Measurements from ENCODE around the gene XAGE3.
"Not testable (repeated sequence)": the region's sequence is repeated elsewhere in the genome, so short reads cannot be mapped to it uniquely, and the experiment has no call there.

Gene XAGE3

GRCh38 chrX:52867610-52868348 lies at the start of gene XAGE3:
Gene XAGE3 (minus strand): TSS chrX:52868083. CDS start chrX:52867133, 950 bp downstream.
- Histone ChIP-seq H3K27ac (ENCODE audit: low read length) (no peak within 1 kb of the TSS), H3K27me3 (ENCODE audit: control insufficient read depth, insufficient read depth, low read length) (no peaks in the 10 kb centered on the region), H3K9me3 (ENCODE audit: control insufficient read depth, insufficient read depth, low read length) (no peaks in the 10 kb centered on the region), H3K4me1 (ENCODE audit: control insufficient read depth, insufficient read depth, low read length) (no peaks in the 10 kb centered on the region), H3K4me3 (ENCODE audit: low read length) (no peak within 1 kb of the TSS), H3K36me3 (ENCODE audit: control insufficient read depth, insufficient read depth, low read length) (no peaks in the 10 kb centered on the region)
- DNase-seq (ENCODE audit: low read depth, low spot score), result no peak
- no CpG with 5 or more reads among the region's 35 CpGs for WGBS (ENCODE audit: insufficient coverage, insufficient read length)

GRCh38 chrX:52914704-52915103 lies 46.8 kb upstream of the XAGE3 start:
- H3K36me3 ChIP-seq (ENCODE audit: control insufficient read depth, insufficient read depth, low read length); H3K27me3 ChIP-seq (ENCODE audit: control insufficient read depth, insufficient read depth, low read length); DNase-seq (ENCODE audit: low read depth, low spot score); H3K4me1 ChIP-seq (ENCODE audit: control insufficient read depth, insufficient read depth, low read length); H3K4me3 ChIP-seq (ENCODE audit: low read length); H3K9me3 ChIP-seq (ENCODE audit: control insufficient read depth, insufficient read depth, low read length); H3K27ac ChIP-seq (ENCODE audit: low read length): not testable (repeated sequence)
- no CpG with 5 or more reads among the region's 3 CpGs for WGBS (ENCODE audit: insufficient coverage, insufficient read length)

DNA sequence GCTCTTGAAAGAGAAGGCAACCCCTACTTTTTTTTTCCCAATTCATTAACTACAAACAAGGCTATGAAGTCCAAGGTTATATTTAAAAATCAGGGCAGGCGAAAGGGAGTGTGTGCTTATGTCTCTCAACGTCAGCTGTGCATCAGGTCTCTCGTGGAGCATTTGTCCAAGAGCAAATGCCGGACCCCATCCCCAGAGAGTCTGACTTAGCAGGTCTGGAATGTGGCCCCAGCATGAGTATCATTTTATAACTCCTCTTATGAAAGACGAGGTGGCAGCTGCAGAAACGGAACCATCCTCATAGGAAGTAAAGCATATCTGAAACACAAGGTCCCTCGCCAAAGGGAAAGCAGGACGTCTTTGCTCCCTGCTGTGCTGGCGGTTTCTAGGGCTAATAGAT lies 45.8 kb upstream of the XAGE3 start:
- not testable (repeated sequence) for H3K4me1 ChIP-seq (ENCODE audit: control insufficient read depth, insufficient read depth, low read length); H3K9me3 ChIP-seq (ENCODE audit: control insufficient read depth, insufficient read depth, low read length); H3K36me3 ChIP-seq (ENCODE audit: control insufficient read depth, insufficient read depth, low read length); H3K4me3 ChIP-seq (ENCODE audit: low read length); DNase-seq (ENCODE audit: low read depth, low spot score); H3K27me3 ChIP-seq (ENCODE audit: control insufficient read depth, insufficient read depth, low read length); H3K27ac ChIP-seq (ENCODE audit: low read length)
- no CpG with 5 or more reads among the region's 9 CpGs for WGBS (ENCODE audit: insufficient coverage, insufficient read length)

- H3K9me3 ChIP-seq (ENCODE audit: control insufficient read depth, insufficient read depth, low read length); H3K36me3 ChIP-seq (ENCODE audit: control insufficient read depth, insufficient read depth, low read length); H3K27me3 ChIP-seq (ENCODE audit: control insufficient read depth, insufficient read depth, low read length); DNase-seq (ENCODE audit: low read depth, low spot score); H3K4me1 ChIP-seq (ENCODE audit: control insufficient read depth, insufficient read depth, low read length); H3K4me3 ChIP-seq (ENCODE audit: low read length); H3K27ac ChIP-seq (ENCODE audit: low read length): not testable (repeated sequence)
- WGBS (ENCODE audit: insufficient coverage, insufficient read length), result no CpG with 5 or more reads among the region's 12 CpGs
Measured at GRCh38 chrX:52909313-52909969, 41.6 kb upstream of the XAGE3 start.

- not testable (repeated sequence) for DNase-seq (ENCODE audit: low read depth, low spot score); H3K27me3 ChIP-seq (ENCODE audit: control insufficient read depth, insufficient read depth, low read length); H3K4me3 ChIP-seq (ENCODE audit: low read length); H3K4me1 ChIP-seq (ENCODE audit: control insufficient read depth, insufficient read depth, low read length); H3K36me3 ChIP-seq (ENCODE audit: control insufficient read depth, insufficient read depth, low read length); H3K9me3 ChIP-seq (ENCODE audit: control insufficient read depth, insufficient read depth, low read length); H3K27ac ChIP-seq (ENCODE audit: low read length)
- WGBS (ENCODE audit: insufficient coverage, insufficient read length), result no CpG with 5 or more reads among the region's 17 CpGs
Measured at GRCh38 chrX:52907900-52908299, 40.0 kb upstream of the XAGE3 start.

GRCh38 chrX:52907137-52907536 lies 39.3 kb upstream of the XAGE3 start:
- H3K27me3 ChIP-seq (ENCODE audit: control insufficient read depth, insufficient read depth, low read length); H3K4me3 ChIP-seq (ENCODE audit: low read length); H3K27ac ChIP-seq (ENCODE audit: low read length); H3K4me1 ChIP-seq (ENCODE audit: control insufficient read depth, insufficient read depth, low read length); H3K36me3 ChIP-seq (ENCODE audit: control insufficient read depth, insufficient read depth, low read length); H3K9me3 ChIP-seq (ENCODE audit: control insufficient read depth, insufficient read depth, low read length); DNase-seq (ENCODE audit: low read depth, low spot score): not testable (repeated sequence)
- no CpG with 5 or more reads among the region's 17 CpGs for WGBS (ENCODE audit: insufficient coverage, insufficient read length)

- not testable (repeated sequence) for H3K27me3 ChIP-seq (ENCODE audit: control insufficient read depth, insufficient read depth, low read length); H3K27ac ChIP-seq (ENCODE audit: low read length); H3K4me3 ChIP-seq (ENCODE audit: low read length); H3K36me3 ChIP-seq (ENCODE audit: control insufficient read depth, insufficient read depth, low read length); H3K4me1 ChIP-seq (ENCODE audit: control insufficient read depth, insufficient read depth, low read length); H3K9me3 ChIP-seq (ENCODE audit: control insufficient read depth, insufficient read depth, low read length); DNase-seq (ENCODE audit: low read depth, low spot score)
- WGBS (ENCODE audit: insufficient coverage, insufficient read length), result no CpG with 5 or more reads among the region's 4 CpGs
Measured at GRCh38 chrX:52906072-52906471, 38.2 kb upstream of the XAGE3 start.

DNA sequence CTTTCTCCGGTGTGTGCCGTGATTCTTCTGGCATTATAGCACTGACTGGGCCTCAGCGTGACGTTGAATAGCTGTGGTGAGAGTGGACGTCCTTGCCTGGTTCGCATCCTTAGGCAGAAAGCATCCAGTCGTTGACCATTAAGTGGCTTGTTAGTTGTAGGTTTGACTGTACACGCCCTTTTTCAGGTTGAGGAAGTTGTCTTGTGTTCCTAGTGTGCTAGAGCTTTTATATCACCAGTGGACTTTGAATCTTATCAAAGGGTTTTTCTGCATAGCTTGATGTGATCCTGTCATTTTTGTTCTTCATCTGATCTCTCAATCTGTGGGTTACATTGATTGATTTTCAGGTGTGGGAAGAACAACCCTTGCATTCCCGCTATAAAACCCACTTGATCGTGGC lies 37.6 kb upstream of the XAGE3 start:
- H3K4me3 ChIP-seq (ENCODE audit: low read length); DNase-seq (ENCODE audit: low read depth, low spot score); H3K4me1 ChIP-seq (ENCODE audit: control insufficient read depth, insufficient read depth, low read length); H3K36me3 ChIP-seq (ENCODE audit: control insufficient read depth, insufficient read depth, low read length); H3K27me3 ChIP-seq (ENCODE audit: control insufficient read depth, insufficient read depth, low read length); H3K9me3 ChIP-seq (ENCODE audit: control insufficient read depth, insufficient read depth, low read length); H3K27ac ChIP-seq (ENCODE audit: low read length): not testable (repeated sequence)
- no CpG with 5 or more reads among the region's 10 CpGs for WGBS (ENCODE audit: insufficient coverage, insufficient read length)

DNA sequence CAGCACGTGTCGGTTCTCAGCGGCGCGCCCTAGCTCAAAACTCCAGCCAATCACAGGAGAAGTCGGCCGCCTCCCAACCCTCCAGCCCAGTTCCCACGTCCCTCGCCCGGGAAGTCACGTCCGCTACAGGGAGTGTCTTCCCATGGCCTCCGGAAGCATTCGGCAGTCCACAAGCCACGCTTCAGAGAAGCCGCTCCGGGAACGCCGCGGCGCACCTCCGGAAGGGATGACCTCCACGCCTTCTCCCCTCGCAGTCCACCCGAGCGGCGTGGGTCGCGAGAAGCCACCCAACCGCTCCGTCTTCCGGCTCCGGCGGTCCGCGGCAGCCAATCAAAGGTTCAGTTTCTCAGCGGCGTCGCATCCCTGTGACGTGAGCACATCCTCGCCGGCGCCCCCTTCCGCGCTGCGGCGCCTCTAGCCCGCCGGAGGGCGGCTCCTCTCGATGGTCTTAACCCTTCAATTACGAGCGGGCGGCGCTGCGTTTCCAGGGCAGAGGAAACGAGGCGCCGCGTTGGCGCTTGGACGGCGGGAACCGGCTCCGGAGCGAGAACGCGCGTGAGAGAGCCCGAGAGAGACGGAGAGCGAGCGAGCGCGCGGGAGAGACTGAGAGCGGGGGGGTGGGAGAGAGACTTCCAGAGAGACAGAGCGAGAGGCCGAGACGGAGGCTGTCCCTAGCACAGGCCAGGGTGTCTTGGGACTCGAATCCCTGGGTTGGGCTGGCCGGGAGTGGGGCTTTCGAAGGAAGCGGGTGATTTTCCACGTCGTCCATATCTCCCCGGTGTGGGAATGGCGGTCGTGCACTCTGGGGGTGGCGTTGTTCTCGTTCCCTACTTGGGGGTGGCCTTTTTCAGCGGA lies 29.2 kb upstream of the XAGE3 start, which contains the start of gene FAM156B:
Gene FAM156B, plus strand, starts transcription at position 476 of the 855 bp plus-strand sequence. CDS start 9,896 bp downstream, outside the sequence.
- H3K27me3 ChIP-seq (ENCODE audit: control insufficient read depth, insufficient read depth, low read length); H3K36me3 ChIP-seq (ENCODE audit: control insufficient read depth, insufficient read depth, low read length); H3K9me3 ChIP-seq (ENCODE audit: control insufficient read depth, insufficient read depth, low read length); H3K4me3 ChIP-seq (ENCODE audit: low read length); DNase-seq (ENCODE audit: low read depth, low spot score); H3K4me1 ChIP-seq (ENCODE audit: control insufficient read depth, insufficient read depth, low read length); H3K27ac ChIP-seq (ENCODE audit: low read length): not testable (repeated sequence)
- WGBS (ENCODE audit: insufficient coverage, insufficient read length), result no CpG with 5 or more reads among the region's 92 CpGs

DNA sequence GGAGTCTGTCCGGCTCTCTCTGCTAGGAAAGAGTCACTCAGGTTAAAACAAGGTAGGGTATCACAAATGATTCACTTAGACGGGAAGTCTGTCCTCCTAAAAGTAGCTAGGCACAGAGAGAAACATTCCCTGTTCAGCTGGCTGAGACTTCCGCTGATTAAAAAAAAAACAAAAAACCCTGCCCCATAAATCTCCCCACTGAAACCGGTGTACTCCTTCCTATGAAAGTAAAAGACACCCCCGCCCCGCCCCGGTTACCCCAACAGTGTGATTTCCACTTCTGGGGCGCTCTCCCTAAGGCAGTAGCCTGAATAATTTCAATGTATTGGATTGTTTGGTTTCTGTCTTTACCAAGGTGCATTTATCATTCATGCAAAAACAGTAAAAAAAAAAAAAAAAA lies 28.6 kb upstream of the XAGE3 start:
- not testable (repeated sequence) for H3K4me3 ChIP-seq (ENCODE audit: low read length); H3K9me3 ChIP-seq (ENCODE audit: control insufficient read depth, insufficient read depth, low read length); DNase-seq (ENCODE audit: low read depth, low spot score); H3K36me3 ChIP-seq (ENCODE audit: control insufficient read depth, insufficient read depth, low read length); H3K27me3 ChIP-seq (ENCODE audit: control insufficient read depth, insufficient read depth, low read length); H3K27ac ChIP-seq (ENCODE audit: low read length); H3K4me1 ChIP-seq (ENCODE audit: control insufficient read depth, insufficient read depth, low read length)
- WGBS (ENCODE audit: insufficient coverage, insufficient read length), result no CpG with 5 or more reads among the region's 8 CpGs
